GM19324 (cell line): ENCODE data around the gene GPHA2.
"Not testable (repeated sequence)": the region's sequence is repeated elsewhere in the genome, so short reads cannot be mapped to it uniquely, and the experiment has no call there.

Source experiments
- ATAC-seq: cut with Tn5 transposase; IDR thresholded peaks from one replicate; pipeline ENCODE4 v1.9.1; 2021; ENCODE audit warnings: mild to moderate bottlenecking, moderate library complexity; ENCODE audit not compliant: unreplicated experiment, low FRiP score

Gene GPHA2

GRCh38 chr11:64935359-64936081, at the start of gene GPHA2:
Gene GPHA2, minus strand, starts transcription at chr11:64935893. Its CDS starts 433 bp downstream, at chr11:64935460.
- ATAC-seq, result no peak

- not testable (repeated sequence) for ATAC-seq
Measured at GRCh38 chr11:64983339-64983738, 47.6 kb upstream of the GPHA2 start.

GRCh38 chr11:64976651-64977050, 41.0 kb upstream of the GPHA2 start:
- ATAC-seq, result no peak

GRCh38 chr11:64974124-64974523, 38.4 kb upstream of the GPHA2 start:
- ATAC-seq, result no peak

GRCh38 chr11:64971421-64972233, 35.9 kb upstream of the GPHA2 start, which contains the start of gene MAJIN:
Gene MAJIN, minus strand, starts transcription at chr11:64972108. Its CDS starts 12,703 bp downstream, at chr11:64959405.
- ATAC-seq, result no peak

GRCh38 chr11:64970731-64971151, 35.0 kb upstream of the GPHA2 start:
- no peak for ATAC-seq

GRCh38 chr11:64969209-64969608, 33.5 kb upstream of the GPHA2 start:
- no peak for ATAC-seq

- ATAC-seq, result no peak
Measured at GRCh38 chr11:64967375-64967774, 31.7 kb upstream of the GPHA2 start.

GRCh38 chr11:64963072-64963631, 27.5 kb upstream of the GPHA2 start:
- no peak for ATAC-seq

GRCh38 chr11:64960719-64961118, 25.0 kb upstream of the GPHA2 start:
- no peak for ATAC-seq

- ATAC-seq, result no peak
Measured at GRCh38 chr11:64959498-64959897, 23.8 kb upstream of the GPHA2 start.

GRCh38 chr11:64954201-64954600, 18.5 kb upstream of the GPHA2 start:
- ATAC-seq, result no peak

- ATAC-seq, result no peak
Measured at GRCh38 chr11:64951529-64951928, 15.8 kb upstream of the GPHA2 start.

- ATAC-seq, result no peak
Measured at GRCh38 chr11:64947208-64947814, 11.6 kb upstream of the GPHA2 start.

GRCh38 chr11:64936539-64936938, 846 bp upstream of the GPHA2 start:
- no peak for ATAC-seq

GRCh38 chr11:64934682-64935358, 873 bp downstream of the GPHA2 start:
- no peak for ATAC-seq

GRCh38 chr11:64933935-64934681, 1.6 kb downstream of the GPHA2 start:
- ATAC-seq, result no peak

- no peak for ATAC-seq
Measured at GRCh38 chr11:64933213-64933934, 2.3 kb downstream of the GPHA2 start.

- no peak for ATAC-seq
Measured at GRCh38 chr11:64932324-64932723, 3.4 kb downstream of the GPHA2 start.
